Panc1 (cell line): ENCODE results near the gene DNAJB13. TPM values are rescaled to one million over a fixed set of nuclear protein-coding genes. Genes with fewer than 3 reads are reported as not detected.

Experiments
- ATAC-seq: fragments of 200-7000 bp; cut with Tn5 transposase; 2 replicates; pipeline ENCODE4 v1.9.1; 2020; ENCODE audit warnings: mild to moderate bottlenecking, moderate library complexity
- BruUV-seq: library from RNA; stranded (reverse); fragments of 400-500 nt; replicated peaks from 2 replicates; lab custom pipeline; 2021; lab: Mats Ljungman, UMichigan
- CTCF ChIA-PET: fragments of 300-600 bp; sonication (Branson Sonifier 250); formaldehyde crosslinking; loops from one replicate; lab custom pipeline; 2022; ENCODE audit warnings: antibody characterized with exemption; lab: Charles Lee
- POLR2A ChIA-PET: fragments of 300-600 bp; sonication (Branson Sonifier 250); formaldehyde crosslinking; loops from one replicate; lab custom pipeline; 2022; ENCODE audit warnings: antibody characterized with exemption; lab: Charles Lee
- DNase-seq: peaks from one replicate; pipeline ENCODE4 v3.0.0-alpha.2; 2010; ENCODE audit warnings: low read depth, low spot score
- H3K27ac ChIP-seq: 2 replicates; pipeline ENCODE4 v1.5.1; 2011; ENCODE audit warnings: mild to moderate bottlenecking, low read length, inconsistent platforms
- H3K27me3 ChIP-seq: fragments of 200-500 bp; sonication (Bioruptor generic); 2 replicates; pipeline ENCODE4 v1.6.0; 2014; ENCODE audit warnings: low read length, inconsistent platforms; ENCODE audit not compliant: control insufficient read depth, insufficient read depth
- H3K36me3 ChIP-seq: fragments of 200-500 bp; sonication (Bioruptor generic); 2 replicates; pipeline ENCODE4 v1.5.1; 2014; ENCODE audit warnings: inconsistent platforms, mild to moderate bottlenecking, low read length, moderate library complexity; ENCODE audit not compliant: control insufficient read depth, insufficient read depth
- H3K4me1 ChIP-seq: 2 replicates; pipeline ENCODE4 v1.5.1; 2011; ENCODE audit warnings: inconsistent platforms, mild to moderate bottlenecking, low read length, moderate library complexity; ENCODE audit not compliant: control insufficient read depth, insufficient read depth
- H3K4me3 ChIP-seq, 2 experiments: 2 replicates each; pipeline ENCODE4 v1.5.1; 2011 to 2012; ENCODE audit warnings: low read depth in 2 of 2, low read length in 2 of 2, mild to moderate bottlenecking in 2 of 2, inconsistent platforms in 1 of 2, moderate library complexity in 1 of 2
- H3K9me3 ChIP-seq: fragments of 200-500 bp; sonication (Bioruptor generic); 2 replicates; pipeline ENCODE4 v1.5.1; 2014; ENCODE audit warnings: low read depth, mild to moderate bottlenecking, inconsistent platforms, low read length, moderate library complexity; ENCODE audit not compliant: control insufficient read depth, insufficient read depth
- CTCF ChIP-seq: fragments of 450-650 bp; IDR thresholded peaks from 2 replicates; pipeline ENCODE4 v1.5.1; 2017; ENCODE audit warnings: mild to moderate bottlenecking
- POLR2AphosphoS5 ChIP-seq: IDR thresholded peaks from 2 replicates; pipeline ENCODE4 v1.6.1; 2012; ENCODE audit warnings: mild to moderate bottlenecking, low read depth, low read length, moderate library complexity
- SIN3A ChIP-seq: IDR thresholded peaks from 2 replicates; pipeline ENCODE4 v1.6.1; 2012; ENCODE audit warnings: low read depth, mild to moderate bottlenecking, low read length, moderate library complexity, borderline replicate concordance; ENCODE audit not compliant: insufficient read depth
- TCF7L2 ChIP-seq: IDR thresholded peaks from 2 replicates; pipeline ENCODE4 v1.6.1; 2011; ENCODE audit warnings: mild to moderate bottlenecking, low read depth, low read length, inconsistent platforms
- in situ Hi-C: cut with HindIII; loops from 2 replicates; pipeline ENCODE4 v1.10.0; 2016; ENCODE audit warnings: low sequenced_read_pairs, low pct_unique_long_range_greater_than_20kb
- intact Hi-C: fragments of 100-400 bp; cut with micrococcal nuclease; formaldehyde crosslinking; loops from one replicate; pipeline ENCODE4 v1.10.0; 2022; ENCODE audit not compliant: unreplicated experiment
- total RNA-seq: library from RNA; stranded (reverse); gene quantifications from one replicate; pipeline ENCODE4 v1.2.1, GENCODE V29; 2021; ENCODE audit not compliant: unreplicated experiment
- TF ChIP-seq, protein P1 (sequence below), 2 experiments: IDR thresholded peaks; 2 replicates each; pipeline ENCODE4 v1.6.1; 2011 to 2012; ENCODE audit warnings: low read depth in 2 of 2, control low read depth in 1 of 2, low read length in 1 of 2, mild to moderate bottlenecking in 1 of 2, moderate library complexity in 1 of 2; ENCODE audit not compliant: insufficient read depth in 1 of 2

DNAJB13 gene
- total RNA-seq, 1 experiment from 2014 or later = not detected

- TF ChIP-seq, protein P1, sequence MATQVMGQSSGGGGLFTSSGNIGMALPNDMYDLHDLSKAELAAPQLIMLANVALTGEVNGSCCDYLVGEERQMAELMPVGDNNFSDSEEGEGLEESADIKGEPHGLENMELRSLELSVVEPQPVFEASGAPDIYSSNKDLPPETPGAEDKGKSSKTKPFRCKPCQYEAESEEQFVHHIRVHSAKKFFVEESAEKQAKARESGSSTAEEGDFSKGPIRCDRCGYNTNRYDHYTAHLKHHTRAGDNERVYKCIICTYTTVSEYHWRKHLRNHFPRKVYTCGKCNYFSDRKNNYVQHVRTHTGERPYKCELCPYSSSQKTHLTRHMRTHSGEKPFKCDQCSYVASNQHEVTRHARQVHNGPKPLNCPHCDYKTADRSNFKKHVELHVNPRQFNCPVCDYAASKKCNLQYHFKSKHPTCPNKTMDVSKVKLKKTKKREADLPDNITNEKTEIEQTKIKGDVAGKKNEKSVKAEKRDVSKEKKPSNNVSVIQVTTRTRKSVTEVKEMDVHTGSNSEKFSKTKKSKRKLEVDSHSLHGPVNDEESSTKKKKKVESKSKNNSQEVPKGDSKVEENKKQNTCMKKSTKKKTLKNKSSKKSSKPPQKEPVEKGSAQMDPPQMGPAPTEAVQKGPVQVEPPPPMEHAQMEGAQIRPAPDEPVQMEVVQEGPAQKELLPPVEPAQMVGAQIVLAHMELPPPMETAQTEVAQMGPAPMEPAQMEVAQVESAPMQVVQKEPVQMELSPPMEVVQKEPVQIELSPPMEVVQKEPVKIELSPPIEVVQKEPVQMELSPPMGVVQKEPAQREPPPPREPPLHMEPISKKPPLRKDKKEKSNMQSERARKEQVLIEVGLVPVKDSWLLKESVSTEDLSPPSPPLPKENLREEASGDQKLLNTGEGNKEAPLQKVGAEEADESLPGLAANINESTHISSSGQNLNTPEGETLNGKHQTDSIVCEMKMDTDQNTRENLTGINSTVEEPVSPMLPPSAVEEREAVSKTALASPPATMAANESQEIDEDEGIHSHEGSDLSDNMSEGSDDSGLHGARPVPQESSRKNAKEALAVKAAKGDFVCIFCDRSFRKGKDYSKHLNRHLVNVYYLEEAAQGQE (IDR thresholded peaks at IDR 0.05; ENCODE audit: insufficient read depth in 1 of 2, low read depth in 2 of 2, low read length in 1 of 2) = no peak
- no peak for TF ChIP-seq POLR2AphosphoS5
- TF ChIP-seq CTCF = no peak
- no peak for TF ChIP-seq TCF7L2
- no peak for TF ChIP-seq SIN3A
- Histone ChIP-seq H3K9me3 (no peaks in the 10 kb centered on the region), H3K27me3 (no peaks in the 10 kb centered on the region), H3K27ac (no peak overlapping the region), H3K4me3 (no peak overlapping the region), H3K36me3 (no peaks in the 10 kb centered on the region), H3K4me1 (no peaks in the 10 kb centered on the region)
- in situ Hi-C loops = no loop called here
- ATAC-seq = no peak
- no peak for DNase-seq
- CTCF ChIA-PET = no interaction called here
- POLR2A ChIA-PET = no interaction called here
- BruUV-seq = no TSS peak
- intact Hi-C loops = no loop called here
These were observed 62.3 kb downstream of the DNAJB13 start for GRCh38 chr11:74013141-74013540.

DNA sequence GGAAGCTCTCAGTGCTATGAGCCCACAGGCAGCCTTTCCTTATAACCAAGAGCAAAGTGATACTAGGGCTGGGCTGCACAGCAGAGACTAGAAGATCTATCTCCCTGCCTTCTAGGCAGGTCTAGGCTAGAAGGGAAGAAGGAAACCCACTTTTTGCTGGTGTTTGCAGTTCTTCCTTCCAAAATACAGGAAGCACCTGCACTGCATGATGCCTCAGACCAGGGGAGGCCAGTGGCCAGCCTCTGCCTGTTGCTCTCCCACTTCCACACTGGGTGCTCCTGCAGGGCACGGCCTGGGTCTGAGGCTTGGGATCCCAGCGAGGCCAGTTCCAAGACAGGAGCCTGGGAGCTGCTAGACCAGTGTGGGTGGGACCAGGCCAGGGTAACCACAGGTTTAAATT lies 64.1 kb downstream of the DNAJB13 start:
- in situ Hi-C loops = no loop called here
- intact Hi-C loops = no loop called here
- POLR2A ChIA-PET = no interaction called here
- Histone ChIP-seq H3K4me1 (no peaks in the 10 kb centered on the region), H3K4me3 (no peak overlapping the region), H3K27me3 (no peaks in the 10 kb centered on the region), H3K36me3 (no peaks in the 10 kb centered on the region), H3K27ac (no peak overlapping the region), H3K9me3 (no peaks in the 10 kb centered on the region)
- CTCF ChIA-PET = interaction anchor here (0.6 kb wide), 1 partner anchor 1124 kb away, joined by 5 read pairs; no protein-coding TSS in a partner anchor
- ATAC-seq = no peak
- DNase-seq = no peak
- no TSS peak for BruUV-seq
- TF ChIP-seq CTCF = no peak
- no peak for TF ChIP-seq SIN3A
- TF ChIP-seq, protein P1 (IDR thresholded peaks at IDR 0.05; ENCODE audit: insufficient read depth in 1 of 2, low read depth in 2 of 2, low read length in 1 of 2) = no peak
- no peak for TF ChIP-seq TCF7L2
- TF ChIP-seq POLR2AphosphoS5 = no peak
